Stimulated activated CD8-positive, alpha-beta memory T cell treated with anti-CD3 and anti-CD28 coated beads, Interleukin-15, amount 100 ng/mL, for 24 hours (primary cell): ENCODE results near the gene LCN12.
"Not testable (repeated sequence)": the region's sequence is repeated elsewhere in the genome, so short reads cannot be mapped to it uniquely, and the experiment has no call there.

Experiments used
- DNase-seq: peaks from one replicate; pipeline ENCODE4 v3.0.0-alpha.2; 2020; ENCODE audit warnings: low read depth

Gene LCN12

GRCh38 chr9:136991993-136992818 is 40.1 kb downstream of the LCN12 start, which contains the start of gene PAXX:
TSS of gene PAXX (plus strand) at chr9:136992422. CDS start at chr9:136992444, 22 bp downstream.
- peak; percentile 91 for DNase-seq

GRCh38 chr9:136992819-136993369 is 40.8 kb downstream of the LCN12 start:
- no peak for DNase-seq

GRCh38 chr9:136994180-136994887 is 42.3 kb downstream of the LCN12 start:
- no peak for DNase-seq

- no peak for DNase-seq
Observed at GRCh38 chr9:136994888-136995230, 42.8 kb downstream of the LCN12 start.

GRCh38 chr9:136995362-136995761 is 43.3 kb downstream of the LCN12 start:
- DNase-seq: no peak

GRCh38 chr9:136995772-136996311 is 43.8 kb downstream of the LCN12 start:
- no peak for DNase-seq

- peak; percentile 24 for DNase-seq
Observed at GRCh38 chr9:136996361-136997292, 44.6 kb downstream of the LCN12 start, which contains the start of gene CLIC3. TSS of gene CLIC3 (minus strand) at chr9:136996568. CDS start at chr9:136996543, 25 bp downstream.

GRCh38 chr9:136997371-136997770 is 45.3 kb downstream of the LCN12 start:
- DNase-seq: no peak

DNA sequence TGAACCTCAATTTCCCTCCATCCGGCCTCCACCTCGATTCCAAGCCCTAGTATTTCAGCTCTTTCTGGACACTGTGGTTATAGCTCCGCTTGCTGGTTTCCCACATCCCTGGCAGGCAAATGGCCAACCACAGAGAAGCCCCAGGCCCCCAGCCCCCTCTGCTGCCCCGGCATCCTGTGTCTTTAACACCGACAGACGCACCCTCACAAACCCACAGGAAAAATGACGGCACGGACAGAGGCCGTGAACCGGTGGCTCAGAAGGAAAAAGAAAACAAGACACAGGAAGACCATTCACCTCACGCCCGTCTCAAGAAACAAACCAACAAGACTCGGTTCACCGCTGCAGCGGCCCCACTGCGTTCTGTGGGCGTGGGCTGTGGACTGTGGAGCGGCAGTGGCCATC is 45.8 kb downstream of the LCN12 start:
- DNase-seq: no peak

- DNase-seq: no peak
Observed at GRCh38 chr9:137000177-137000930, 48.3 kb downstream of the LCN12 start.

- no peak for DNase-seq
Observed at GRCh38 chr9:137001857-137002645, 50.0 kb downstream of the LCN12 start.

DNA sequence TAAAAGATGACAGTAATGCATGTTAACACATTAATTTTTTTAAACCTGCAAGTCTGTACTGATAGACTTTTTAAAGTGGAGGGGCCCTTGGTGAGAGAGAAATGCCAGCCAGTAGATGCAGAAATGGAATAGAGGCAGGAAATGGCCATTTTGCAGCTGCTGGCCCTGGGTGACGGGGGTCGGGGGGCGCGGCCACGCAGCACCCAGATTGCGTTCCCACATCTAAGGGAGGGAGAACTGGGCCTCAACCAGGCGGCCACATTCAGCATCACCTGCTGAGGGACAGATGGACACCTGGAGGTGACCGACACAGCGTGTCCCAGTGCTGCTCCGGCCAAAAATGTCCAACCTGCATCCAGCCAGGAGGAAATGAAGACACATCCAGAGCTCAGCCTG is 50.6 kb downstream of the LCN12 start:
- no peak for DNase-seq

GRCh38 chr9:137004285-137004684 is 52.2 kb downstream of the LCN12 start:
- not testable (repeated sequence) for DNase-seq
